ENCODE data around the gene ENO2. TPM values are rescaled to one million over a fixed set of nuclear protein-coding genes. Genes with fewer than 3 reads are reported as not detected.

The ENO2 gene
- total RNA-seq, 6 donors from 2014 or later: 33.4 to 44.0 (median 40.7) TPM

DNA sequence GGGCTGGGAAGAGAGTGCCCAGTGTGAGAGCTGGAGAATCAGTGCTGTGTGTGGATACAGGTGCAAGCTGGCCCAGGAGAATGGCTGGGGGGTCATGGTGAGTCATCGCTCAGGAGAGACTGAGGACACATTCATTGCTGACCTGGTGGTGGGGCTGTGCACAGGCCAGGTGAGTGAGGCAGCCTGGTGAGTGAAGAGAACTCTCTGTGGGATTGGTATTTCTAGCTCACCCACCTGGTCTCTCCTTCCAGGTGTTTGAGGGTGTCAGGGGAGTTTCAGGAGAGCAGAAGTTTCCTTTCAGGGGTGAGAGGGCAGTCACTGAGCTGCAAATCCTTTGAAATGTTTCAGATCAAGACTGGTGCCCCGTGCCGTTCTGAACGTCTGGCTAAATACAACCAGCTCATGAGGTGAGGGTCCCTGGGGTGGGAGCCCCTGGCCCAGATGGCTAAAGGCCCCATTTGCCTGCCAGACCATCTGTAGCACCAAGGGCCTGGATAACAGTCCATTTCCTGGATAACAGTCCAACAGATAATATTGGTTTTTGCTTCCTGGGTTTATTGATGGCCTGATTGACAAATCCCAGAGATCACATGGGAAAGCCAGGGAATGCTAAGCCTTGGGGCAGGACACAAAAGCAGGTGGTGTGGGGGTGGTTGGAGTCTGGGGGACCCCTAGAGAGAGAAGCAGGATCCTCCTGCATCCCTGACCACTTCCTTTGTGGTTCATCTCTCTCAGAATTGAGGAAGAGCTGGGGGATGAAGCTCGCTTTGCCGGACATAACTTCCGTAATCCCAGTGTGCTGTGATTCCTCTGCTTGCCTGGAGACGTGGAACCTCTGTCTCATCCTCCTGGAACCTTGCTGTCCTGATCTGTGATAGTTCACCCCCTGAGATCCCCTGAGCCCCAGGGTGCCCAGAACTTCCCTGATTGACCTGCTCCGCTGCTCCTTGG, 7.9 kb downstream of the ENO2 start:
- Histone ChIP-seq H3K4me1 (peaks cover 24 to 36% (median 29%) of the 10 kb centered on the region in 4 donors), H3K36me3 (peaks cover 0 to 29% (median 11%) of the 10 kb centered on the region in 4 donors), H3K9me3 (no peaks in the 10 kb centered on the region), H3K4me3 (no peak overlapping the region), H3K27me3 (no peaks in the 10 kb centered on the region), H3K27ac (peak overlapping the region in 1 of 4 donors; percentile 23)
- ATAC-seq (ENCODE audit: low FRiP score in 2 of 2): no peak
- TF ChIP-seq POLR2AphosphoS5 (IDR thresholded peaks at IDR 0.05): no peak
- TF ChIP-seq, protein P1, sequence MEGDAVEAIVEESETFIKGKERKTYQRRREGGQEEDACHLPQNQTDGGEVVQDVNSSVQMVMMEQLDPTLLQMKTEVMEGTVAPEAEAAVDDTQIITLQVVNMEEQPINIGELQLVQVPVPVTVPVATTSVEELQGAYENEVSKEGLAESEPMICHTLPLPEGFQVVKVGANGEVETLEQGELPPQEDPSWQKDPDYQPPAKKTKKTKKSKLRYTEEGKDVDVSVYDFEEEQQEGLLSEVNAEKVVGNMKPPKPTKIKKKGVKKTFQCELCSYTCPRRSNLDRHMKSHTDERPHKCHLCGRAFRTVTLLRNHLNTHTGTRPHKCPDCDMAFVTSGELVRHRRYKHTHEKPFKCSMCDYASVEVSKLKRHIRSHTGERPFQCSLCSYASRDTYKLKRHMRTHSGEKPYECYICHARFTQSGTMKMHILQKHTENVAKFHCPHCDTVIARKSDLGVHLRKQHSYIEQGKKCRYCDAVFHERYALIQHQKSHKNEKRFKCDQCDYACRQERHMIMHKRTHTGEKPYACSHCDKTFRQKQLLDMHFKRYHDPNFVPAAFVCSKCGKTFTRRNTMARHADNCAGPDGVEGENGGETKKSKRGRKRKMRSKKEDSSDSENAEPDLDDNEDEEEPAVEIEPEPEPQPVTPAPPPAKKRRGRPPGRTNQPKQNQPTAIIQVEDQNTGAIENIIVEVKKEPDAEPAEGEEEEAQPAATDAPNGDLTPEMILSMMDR (IDR thresholded peaks at IDR 0.05): no peak
- no peak for TF ChIP-seq EP300 (IDR thresholded peaks at IDR 0.05)
- TF ChIP-seq POLR2A (IDR thresholded peaks at IDR 0.05): no peak
- 72 to 84% methylated on average over 8 to 9 of the region's 9 CpGs for WGBS, 2 donors
- DNase-seq: no peak

DNA sequence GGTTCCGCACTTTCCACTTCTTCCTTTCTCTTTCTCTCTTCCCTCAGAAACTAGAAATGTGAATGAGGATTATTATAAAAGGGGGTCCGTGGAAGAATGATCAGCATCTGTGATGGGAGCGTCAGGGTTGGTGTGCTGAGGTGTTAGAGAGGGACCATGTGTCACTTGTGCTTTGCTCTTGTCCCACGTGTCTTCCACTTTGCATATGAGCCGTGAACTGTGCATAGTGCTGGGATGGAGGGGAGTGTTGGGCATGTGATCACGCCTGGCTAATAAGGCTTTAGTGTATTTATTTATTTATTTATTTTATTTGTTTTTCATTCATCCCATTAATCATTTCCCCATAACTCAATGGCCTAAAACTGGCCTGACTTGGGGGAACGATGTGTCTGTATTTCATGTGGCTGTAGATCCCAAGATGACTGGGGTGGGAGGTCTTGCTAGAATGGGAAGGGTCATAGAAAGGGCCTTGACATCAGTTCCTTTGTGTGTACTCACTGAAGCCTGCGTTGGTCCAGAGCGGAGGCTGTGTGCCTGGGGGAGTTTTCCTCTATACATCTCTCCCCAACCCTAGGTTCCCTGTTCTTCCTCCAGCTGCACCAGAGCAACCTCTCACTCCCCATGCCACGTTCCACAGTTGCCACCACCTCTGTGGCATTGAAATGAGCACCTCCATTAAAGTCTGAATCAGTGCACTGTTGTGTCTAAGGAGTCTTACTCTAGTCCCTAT, 8.8 kb downstream of the ENO2 start:
- WGBS, 2 donors: 78 to 86% methylated on average over 10 of the region's 10 CpGs
- peaks cover 24 to 37% (median 29%) of the 10 kb centered on the region in 4 donors for H3K4me1 ChIP-seq
- H3K27me3 ChIP-seq: no peaks in the 10 kb centered on the region
- no peak for DNase-seq
- TF ChIP-seq POLR2AphosphoS5 (IDR thresholded peaks at IDR 0.05) (no peak), EP300 (IDR thresholded peaks at IDR 0.05) (no peak), POLR2A (IDR thresholded peaks at IDR 0.05) (no peak)
- TF ChIP-seq, protein P1 (IDR thresholded peaks at IDR 0.05): no peak
- H3K27ac ChIP-seq: no peak overlapping the region
- no peaks in the 10 kb centered on the region for H3K9me3 ChIP-seq
- peaks cover 0 to 23% (median 7%) of the 10 kb centered on the region in 4 donors for H3K36me3 ChIP-seq
- H3K4me3 ChIP-seq: no peak overlapping the region
- no peak for ATAC-seq (ENCODE audit: low FRiP score in 2 of 2)

DNA sequence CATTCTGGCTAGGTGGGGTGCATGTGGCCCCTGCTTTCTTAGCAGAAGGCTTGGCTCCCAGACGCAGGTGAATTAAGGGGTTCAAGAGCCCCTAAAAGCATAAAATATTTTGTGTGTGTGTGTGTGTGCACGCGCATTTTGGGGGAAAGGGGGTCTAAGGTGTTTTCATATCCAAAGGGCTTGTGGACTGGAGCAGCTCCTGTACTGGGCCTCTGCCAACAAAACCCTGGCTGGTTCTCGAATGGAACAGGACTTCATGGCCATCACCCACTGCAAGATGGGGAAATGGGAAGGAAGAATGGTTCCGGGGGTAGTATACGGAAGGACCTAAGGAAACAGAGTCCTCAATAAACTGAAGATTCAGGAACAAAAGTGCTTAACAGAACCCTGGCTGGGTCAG, 9.5 kb downstream of the ENO2 start:
- Histone ChIP-seq H3K27me3 (no peaks in the 10 kb centered on the region), H3K36me3 (peaks cover 0 to 18% (median 7%) of the 10 kb centered on the region in 4 donors), H3K9me3 (no peaks in the 10 kb centered on the region), H3K4me1 (peaks cover 24 to 40% (median 32%) of the 10 kb centered on the region in 4 donors), H3K27ac (peak overlapping the region in 3 of 4 donors; percentile 94 to 99 (median 98)), H3K4me3 (peak overlapping the region in 1 of 4 donors; percentile 96)
- WGBS, 2 donors: 60 to 64% methylated on average over 6 of the region's 6 CpGs
- ATAC-seq (ENCODE audit: low FRiP score in 2 of 2): no peak
- DNase-seq: no peak
- TF ChIP-seq EP300 (IDR thresholded peaks at IDR 0.05) (no peak), POLR2A (IDR thresholded peaks at IDR 0.05) (no peak), POLR2AphosphoS5 (IDR thresholded peaks at IDR 0.05) (no peak)
- TF ChIP-seq, protein P1 (IDR thresholded peaks at IDR 0.05): no peak

- Histone ChIP-seq H3K4me3 (peak overlapping the region in 2 of 4 donors; percentile 89 to 96), H3K36me3 (peaks cover 0 to 11% (median 4%) of the 10 kb centered on the region in 4 donors), H3K27ac (peak overlapping the region; percentile 92 to 99 (median 96)), H3K27me3 (no peaks in the 10 kb centered on the region), H3K4me1 (peaks cover 35 to 53% (median 45%) of the 10 kb centered on the region in 4 donors), H3K9me3 (no peaks in the 10 kb centered on the region)
- 27 to 28% methylated on average over 1 of the region's 1 CpG for WGBS, 2 donors
- TF ChIP-seq POLR2A (IDR thresholded peaks at IDR 0.05): no peak
- TF ChIP-seq POLR2AphosphoS5 (IDR thresholded peaks at IDR 0.05): no peak
- TF ChIP-seq, protein P1 (IDR thresholded peaks at IDR 0.05): no peak
- TF ChIP-seq EP300 (IDR thresholded peaks at IDR 0.05): no peak
- no peak for ATAC-seq (ENCODE audit: low FRiP score in 2 of 2)
- no peak for DNase-seq
Observed at GRCh38 chr12:6925239-6925539, 10.8 kb downstream of the ENO2 start.

All from upper lobe of left lung (tissue), 6 donors.